ENCODE results near the gene ATF1.

- TF ChIP-seq, protein P1, sequence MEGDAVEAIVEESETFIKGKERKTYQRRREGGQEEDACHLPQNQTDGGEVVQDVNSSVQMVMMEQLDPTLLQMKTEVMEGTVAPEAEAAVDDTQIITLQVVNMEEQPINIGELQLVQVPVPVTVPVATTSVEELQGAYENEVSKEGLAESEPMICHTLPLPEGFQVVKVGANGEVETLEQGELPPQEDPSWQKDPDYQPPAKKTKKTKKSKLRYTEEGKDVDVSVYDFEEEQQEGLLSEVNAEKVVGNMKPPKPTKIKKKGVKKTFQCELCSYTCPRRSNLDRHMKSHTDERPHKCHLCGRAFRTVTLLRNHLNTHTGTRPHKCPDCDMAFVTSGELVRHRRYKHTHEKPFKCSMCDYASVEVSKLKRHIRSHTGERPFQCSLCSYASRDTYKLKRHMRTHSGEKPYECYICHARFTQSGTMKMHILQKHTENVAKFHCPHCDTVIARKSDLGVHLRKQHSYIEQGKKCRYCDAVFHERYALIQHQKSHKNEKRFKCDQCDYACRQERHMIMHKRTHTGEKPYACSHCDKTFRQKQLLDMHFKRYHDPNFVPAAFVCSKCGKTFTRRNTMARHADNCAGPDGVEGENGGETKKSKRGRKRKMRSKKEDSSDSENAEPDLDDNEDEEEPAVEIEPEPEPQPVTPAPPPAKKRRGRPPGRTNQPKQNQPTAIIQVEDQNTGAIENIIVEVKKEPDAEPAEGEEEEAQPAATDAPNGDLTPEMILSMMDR (IDR thresholded peaks at IDR 0.05; ENCODE audit: poor library complexity): no peak
- no peak for TF ChIP-seq EZH2phosphoT487 (IDR thresholded peaks at IDR 0.05; ENCODE audit: low read depth, severe bottlenecking, unreplicated experiment)
Measured at GRCh38 chr12:50771409-50771808, 7.5 kb downstream of the ATF1 start.
